Epithelial cell of proximal tubule (primary cell): Measurements from ENCODE around the gene EYA4. TPM values are rescaled to one million over a fixed set of nuclear protein-coding genes. Genes with fewer than 3 reads are reported as not detected.

ENCODE experiments used
- DNase-seq: peaks from one replicate; pipeline ENCODE4 v3.0.0-alpha.2; 2011; ENCODE audit warnings: low read depth
- H3K4me3 ChIP-seq: 2 replicates; pipeline ENCODE4 v1.5.1; 2011; ENCODE audit warnings: low read depth, mild to moderate bottlenecking, low read length
- CTCF ChIP-seq: conservative IDR thresholded peaks from 2 replicates; pipeline ENCODE4 v1.5.1; 2012; ENCODE audit warnings: low read depth, mild to moderate bottlenecking, low read length
- total RNA-seq: library from RNA; depleted of rRNA; stranded (reverse); fragments of >200 nt; gene quantifications from 2 replicates; pipeline ENCODE4 v1.2.3, GENCODE V29; 2015

EYA4 gene
- total RNA-seq, 1 donor from 2014 or later = not detected

GRCh38 chr6:133298801-133299200 lies 57.6 kb downstream of the EYA4 start:
- no peak for TF ChIP-seq CTCF
- DNase-seq = no peak
- no peak overlapping the region for H3K4me3 ChIP-seq

- H3K4me3 ChIP-seq = no peak overlapping the region
- no peak for DNase-seq
- TF ChIP-seq CTCF = no peak
Measured at GRCh38 chr6:133300896-133301295, 59.7 kb downstream of the EYA4 start.

GRCh38 chr6:133301835-133302234 lies 60.7 kb downstream of the EYA4 start:
- no peak for TF ChIP-seq CTCF
- H3K4me3 ChIP-seq = no peak overlapping the region
- DNase-seq = no peak

GRCh38 chr6:133306931-133307330 lies 65.8 kb downstream of the EYA4 start:
- H3K4me3 ChIP-seq = no peak overlapping the region
- no peak for DNase-seq
- no peak for TF ChIP-seq CTCF

GRCh38 chr6:133309579-133309978 lies 68.4 kb downstream of the EYA4 start:
- no peak for TF ChIP-seq CTCF
- no peak overlapping the region for H3K4me3 ChIP-seq
- DNase-seq = no peak

GRCh38 chr6:133312006-133312405 lies 70.8 kb downstream of the EYA4 start:
- H3K4me3 ChIP-seq = no peak overlapping the region
- DNase-seq = no peak
- no peak for TF ChIP-seq CTCF

GRCh38 chr6:133313068-133313467 lies 71.9 kb downstream of the EYA4 start:
- no peak for DNase-seq
- no peak for TF ChIP-seq CTCF
- no peak overlapping the region for H3K4me3 ChIP-seq
